Activated CD8-positive, alpha-beta memory T cell treated with anti-CD3 and anti-CD28 coated beads, Interleukin-2, amount 50 U/mL, for 4 hours (primary cell): ENCODE results near the gene ABI3.
"Not testable (repeated sequence)": the region's sequence is repeated elsewhere in the genome, so short reads cannot be mapped to it uniquely, and the experiment has no call there.

Source experiments
- DNase-seq: peaks from one replicate; pipeline ENCODE4 v3.0.0-alpha.2; 2020

The ABI3 gene

GRCh38 chr17:49210158-49211029 is at the start of gene ABI3, which contains the start of gene GNGT2:
ABI3 (plus strand) TSS chr17:49210707; CDS start chr17:49210725, 18 bp downstream.
GNGT2 (minus strand) TSS chr17:49210574; CDS start chr17:49207422, 3,152 bp downstream.
- peak; percentile 56 for DNase-seq

DNA sequence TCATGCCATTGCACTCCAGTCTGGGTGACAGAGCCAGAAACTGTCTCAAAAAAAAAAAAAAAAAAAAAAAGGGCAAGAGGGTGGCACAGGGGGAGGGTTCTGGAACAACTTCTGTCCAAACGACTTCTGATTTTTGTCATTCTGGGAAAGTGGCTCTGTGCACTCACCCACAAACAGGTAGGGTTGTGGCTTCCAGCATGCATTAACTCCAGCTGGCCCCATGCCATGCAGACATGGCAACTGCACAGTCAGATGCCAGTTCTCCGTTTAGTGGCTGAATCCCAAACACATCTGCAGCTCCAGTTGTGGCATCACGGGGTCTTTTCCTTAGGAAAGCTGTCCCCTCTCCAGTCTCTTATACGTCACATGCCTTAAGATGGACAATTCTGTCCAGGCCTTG is 47.6 kb upstream of the ABI3 start:
- no peak for DNase-seq

DNA sequence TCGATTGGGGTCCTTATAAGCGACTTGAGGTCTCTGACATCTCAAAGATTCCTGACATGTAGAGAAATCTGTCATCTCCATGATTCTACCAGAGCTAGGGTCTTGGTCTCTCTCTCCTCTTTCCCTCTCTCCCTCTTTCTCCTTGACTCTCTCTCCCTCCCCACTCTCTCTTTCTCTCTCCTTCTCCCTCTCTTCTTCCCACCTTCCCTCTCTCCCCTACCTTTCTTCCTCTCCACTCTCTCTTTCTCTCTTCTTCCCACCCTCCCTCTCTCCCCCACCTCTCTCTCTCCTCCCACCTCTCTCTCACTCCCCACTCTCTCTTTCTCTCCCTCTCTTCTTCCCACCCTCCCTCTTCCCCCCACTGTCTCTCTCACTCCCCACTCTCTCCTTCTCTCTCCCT is 45.4 kb upstream of the ABI3 start:
- no peak for DNase-seq

- DNase-seq = no peak
Measured at GRCh38 chr17:49168706-49169105, 41.8 kb upstream of the ABI3 start.

DNA sequence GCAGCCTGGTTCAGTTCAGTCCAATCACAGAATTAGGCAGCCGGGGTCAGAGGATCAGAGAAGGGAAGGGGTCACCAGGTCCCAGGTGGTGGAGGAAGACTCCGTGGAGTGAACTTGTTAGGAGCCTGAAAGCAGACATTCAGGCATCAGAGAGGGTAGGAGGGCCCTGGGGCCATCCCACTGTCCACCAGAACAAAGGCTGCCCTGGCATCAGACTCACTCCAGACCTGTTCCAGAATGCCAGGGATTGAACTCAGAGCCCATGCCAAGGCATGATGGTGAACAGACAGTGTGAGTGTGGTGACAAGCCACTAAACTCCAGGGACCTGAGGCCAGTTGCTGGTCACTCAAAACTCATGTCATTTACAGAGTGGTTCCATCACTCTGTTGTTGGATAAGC is 40.3 kb upstream of the ABI3 start:
- DNase-seq = no peak

- not testable (repeated sequence) for DNase-seq
Measured at GRCh38 chr17:49170711-49171110, 39.8 kb upstream of the ABI3 start.

GRCh38 chr17:49175978-49176377 is 34.5 kb upstream of the ABI3 start:
- not testable (repeated sequence) for DNase-seq

GRCh38 chr17:49180303-49180702 is 30.2 kb upstream of the ABI3 start:
- peak; percentile 69 for DNase-seq

DNA sequence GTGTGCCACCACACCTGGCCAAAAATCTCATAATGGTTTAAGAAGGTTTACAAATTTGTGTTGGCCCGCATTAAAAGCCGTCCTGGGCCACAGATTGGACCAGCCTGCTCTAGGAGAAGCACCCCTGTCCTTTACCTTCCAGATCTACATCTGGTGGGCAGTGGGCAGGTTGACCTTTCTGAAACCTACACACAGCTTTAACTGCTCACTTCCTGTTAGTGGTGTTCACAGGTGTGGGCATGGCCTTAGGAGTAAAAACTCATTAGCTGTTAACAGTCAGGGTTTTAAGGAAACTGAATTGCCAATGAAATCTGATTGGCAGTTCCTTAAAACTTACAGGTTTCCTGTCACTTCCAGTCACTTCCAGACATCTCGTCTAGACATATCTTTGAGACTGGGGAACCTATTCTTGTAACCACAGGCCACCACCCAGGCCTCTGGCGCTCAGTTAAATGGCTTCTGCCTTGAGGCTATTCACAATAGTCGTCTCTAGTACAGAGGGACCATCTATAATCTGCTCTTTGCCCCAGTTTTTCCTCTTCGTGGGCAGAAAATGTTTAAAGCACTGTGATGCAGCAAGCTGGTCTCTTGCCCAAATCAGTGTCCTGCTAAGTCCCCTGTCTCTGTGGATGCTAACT is 29.4 kb upstream of the ABI3 start:
- no peak for DNase-seq

DNA sequence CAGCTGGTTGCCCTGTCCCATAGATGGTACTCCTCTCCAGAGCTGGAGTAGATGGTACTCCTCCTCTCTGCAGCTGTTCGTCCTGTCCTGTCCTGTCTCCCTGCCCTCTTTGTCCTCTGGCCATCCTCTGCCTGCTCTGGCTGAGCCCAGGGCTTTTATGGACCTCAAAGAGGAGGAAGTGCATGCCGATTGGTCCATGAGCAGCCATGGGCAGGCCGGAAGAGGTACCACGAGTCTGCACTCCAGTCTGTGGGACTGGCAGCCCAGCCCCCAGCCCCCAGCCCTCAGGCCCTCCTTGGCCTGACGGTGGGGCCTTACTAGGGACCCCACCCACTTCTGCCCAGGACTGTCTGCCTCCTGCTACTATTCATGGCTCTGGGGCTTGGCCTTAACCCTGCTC is 27.2 kb upstream of the ABI3 start:
- no peak for DNase-seq

GRCh38 chr17:49183801-49184200 is 26.7 kb upstream of the ABI3 start:
- DNase-seq = no peak

DNA sequence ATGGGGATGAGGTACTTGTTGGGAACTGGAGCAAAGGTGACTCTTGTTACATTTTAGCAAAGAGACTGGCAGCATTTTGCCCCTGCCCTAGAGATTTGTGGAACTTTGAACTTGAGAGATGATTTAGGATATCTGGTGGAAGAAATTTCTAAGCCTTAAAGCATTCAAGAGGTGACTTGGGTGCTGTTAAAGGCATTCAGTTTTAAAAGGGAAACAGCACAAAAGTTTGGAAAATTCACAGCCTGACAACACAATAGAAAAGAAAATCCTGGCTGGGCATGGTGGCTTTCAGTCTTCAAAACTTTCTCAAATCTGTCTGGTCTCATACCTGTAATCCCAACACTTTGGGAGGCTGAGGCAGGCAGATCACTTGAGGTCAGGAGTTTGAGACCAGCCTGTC is 26.0 kb upstream of the ABI3 start:
- DNase-seq = not testable (repeated sequence)

- not testable (repeated sequence) for DNase-seq
Measured at GRCh38 chr17:49185381-49185780, 25.1 kb upstream of the ABI3 start.

DNA sequence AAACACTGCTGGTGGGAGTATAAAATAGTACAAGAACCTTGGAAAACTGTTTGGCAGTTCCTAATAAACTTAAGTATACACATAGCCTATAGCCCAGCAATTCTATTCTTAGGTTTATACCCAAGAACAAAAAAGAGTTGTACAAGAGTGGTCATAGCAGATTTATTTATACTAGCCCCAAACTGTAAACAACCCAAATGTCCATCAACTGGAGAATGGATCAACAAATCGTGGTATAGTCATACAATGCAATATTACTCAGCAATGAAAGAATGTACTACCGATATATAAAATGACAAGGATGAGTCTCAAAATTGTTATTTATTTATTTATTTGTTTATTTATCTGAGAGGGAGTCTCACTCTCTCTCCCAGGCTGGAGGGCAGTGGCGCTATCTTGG is 23.2 kb upstream of the ABI3 start:
- DNase-seq = no peak

GRCh38 chr17:49190932-49191331 is 19.6 kb upstream of the ABI3 start:
- DNase-seq = no peak

GRCh38 chr17:49191409-49191916 is 19.0 kb upstream of the ABI3 start:
- no peak for DNase-seq

DNA sequence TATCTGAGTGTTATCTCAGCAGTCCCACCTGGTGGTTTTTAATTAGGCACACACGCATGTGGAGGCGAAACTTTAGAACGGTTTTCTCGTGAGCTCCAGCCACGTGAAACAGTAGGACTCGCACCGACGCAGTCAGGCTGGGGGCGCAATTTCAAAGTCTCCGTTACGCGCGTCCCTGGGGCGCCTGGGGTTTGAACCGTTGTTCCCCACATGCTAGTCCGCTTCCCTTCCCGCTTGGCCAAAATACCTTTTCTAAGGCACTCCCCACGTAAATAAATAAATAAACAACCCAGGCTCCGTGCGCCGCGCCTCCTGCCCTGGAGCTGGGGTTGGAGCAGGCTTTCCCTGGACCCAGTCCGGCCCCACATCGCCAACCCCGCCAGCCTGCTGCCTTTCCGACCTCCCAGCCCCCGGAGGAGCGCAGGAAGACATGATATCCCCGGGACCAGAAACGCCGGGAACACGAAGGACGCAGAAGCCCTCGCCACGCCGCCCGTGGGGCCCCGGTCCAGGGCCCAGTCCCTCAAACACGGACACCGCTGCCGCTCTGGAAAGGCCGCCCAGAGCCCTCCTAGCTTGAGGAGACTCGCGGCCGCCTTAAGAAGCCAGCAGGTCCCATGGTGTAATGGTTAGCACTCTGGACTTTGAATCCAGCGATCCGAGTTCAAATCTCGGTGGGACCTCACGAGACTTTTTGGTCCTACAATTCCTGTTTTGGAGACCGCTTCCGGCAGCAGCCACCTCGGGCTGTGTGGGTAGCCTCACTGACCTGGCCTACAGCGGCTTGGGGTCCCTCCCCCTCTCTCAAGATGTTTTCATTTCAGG is 18.4 kb upstream of the ABI3 start:
- peak; percentile 93 for DNase-seq

DNA sequence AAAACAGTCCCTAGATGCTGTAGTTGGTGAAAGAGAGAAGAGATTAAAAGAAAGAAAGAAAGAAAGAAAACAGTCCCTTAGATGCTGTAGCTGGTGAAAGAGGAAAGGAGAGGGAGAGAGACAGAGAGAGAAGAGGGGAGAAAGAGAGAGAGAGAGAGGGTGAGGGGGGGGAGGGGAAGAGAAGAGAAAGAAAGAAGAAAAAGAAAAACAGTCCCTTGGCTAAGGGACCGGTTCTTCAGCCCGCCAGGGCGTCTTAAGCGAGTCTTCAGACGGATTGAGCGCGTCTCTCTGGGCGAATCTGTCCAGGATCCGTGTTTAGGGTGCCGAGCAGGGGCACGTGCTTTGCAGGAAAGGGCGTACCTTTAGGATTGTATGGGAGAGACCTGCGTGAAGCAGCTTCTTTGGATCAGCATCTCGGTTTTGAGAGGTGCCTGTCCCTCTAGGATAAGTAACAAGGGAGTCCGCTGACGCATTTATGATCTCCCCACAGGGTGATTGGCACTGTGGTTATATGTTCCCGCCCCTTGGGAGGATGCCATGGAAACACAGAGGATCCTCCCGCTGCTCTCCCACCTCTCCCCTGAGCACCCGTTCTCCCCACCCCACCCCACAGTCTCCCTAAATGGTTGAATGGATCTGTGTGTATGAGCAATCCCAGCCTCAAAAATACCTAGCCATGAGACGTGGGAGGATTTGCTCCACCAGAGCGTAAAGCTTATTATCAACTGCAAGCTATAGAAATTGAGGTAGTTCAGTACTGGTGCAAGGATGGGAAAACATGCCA is 16.8 kb upstream of the ABI3 start:
- DNase-seq = no peak

- no peak for DNase-seq
Measured at GRCh38 chr17:49194297-49194607, 16.3 kb upstream of the ABI3 start.

- DNase-seq = no peak
Measured at GRCh38 chr17:49195751-49196150, 14.8 kb upstream of the ABI3 start.

DNA sequence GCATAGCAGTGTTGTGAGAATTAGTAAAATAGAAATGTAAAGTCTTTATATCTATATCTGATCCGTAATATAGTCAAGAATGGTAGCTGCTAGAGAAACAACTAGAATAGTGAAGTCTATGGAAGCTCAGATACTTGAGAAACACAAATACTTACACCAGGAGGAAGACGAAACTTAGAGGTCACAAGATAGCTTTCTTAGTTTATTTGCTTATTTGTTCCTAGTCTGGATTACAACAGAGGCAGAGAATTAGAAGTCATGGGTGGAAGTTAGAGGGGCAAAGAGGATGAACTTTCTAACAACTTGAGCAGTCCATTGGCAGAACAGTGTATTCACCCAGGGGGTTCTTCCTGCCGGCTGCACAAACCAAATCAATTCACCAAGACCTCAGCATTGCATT is 14.0 kb upstream of the ABI3 start:
- DNase-seq = no peak

DNA sequence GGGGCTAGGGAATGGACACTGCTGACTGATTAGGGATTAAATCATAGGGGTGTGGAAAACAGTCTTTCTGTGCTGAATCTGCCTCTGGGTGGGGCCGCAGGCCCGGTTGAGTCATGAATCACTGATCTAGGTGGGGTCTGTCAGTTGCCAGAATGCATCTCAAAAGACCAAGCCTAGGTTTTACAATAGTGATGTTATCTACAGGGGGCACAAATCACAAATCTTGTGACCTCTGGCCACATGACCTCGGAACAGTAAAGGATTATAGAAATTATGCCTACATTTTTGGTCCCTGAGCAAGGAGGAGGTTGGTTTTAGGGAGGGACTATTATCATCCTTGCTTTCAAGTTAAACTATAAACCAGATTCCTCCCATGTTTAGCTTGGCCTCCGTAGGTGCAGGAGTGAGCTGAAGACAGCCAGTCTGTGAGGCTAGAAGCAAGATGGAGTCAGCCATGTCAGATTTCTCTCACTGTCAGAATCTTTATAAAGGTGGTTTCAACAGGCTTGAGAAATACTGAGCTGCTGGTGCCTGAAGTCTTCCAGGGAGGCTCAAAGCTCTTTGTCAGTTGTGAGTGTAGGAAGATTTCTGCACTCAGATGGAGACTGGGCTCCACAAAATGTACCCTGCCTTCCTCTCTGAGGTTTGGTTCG is 13.0 kb upstream of the ABI3 start:
- no peak for DNase-seq
